Left renal cortex interstitium (tissue), 4 donors: Measurements from ENCODE around the gene PIEZO1. TPM values are rescaled to one million over a fixed set of nuclear protein-coding genes. Genes with fewer than 3 reads are reported as not detected.
"Not testable (repeated sequence)": the region's sequence is repeated elsewhere in the genome, so short reads cannot be mapped to it uniquely, and the experiment has no call there.

Experiments
- DNase-seq, 4 donors: peaks; one replicate each; pipeline ENCODE4 v3.0.0-alpha.2; 2013; ENCODE audit warnings: low read depth in 4 of 4, low spot score in 2 of 4, missing footprints in 1 of 4
- polyA plus RNA-seq, 4 donors: library from polyadenylated mRNA; unstranded; fragments of 120-200 nt; gene quantifications; one replicate each; pipeline ENCODE4 v1.2.1, GENCODE V29; 2013; ENCODE audit not compliant: insufficient read length in 4 of 4

Gene PIEZO1
- polyA plus RNA-seq, 4 donors, result 23.9 to 55.2 (median 44.8) TPM

GRCh38 chr16:88805887-88806393, 20.9 kb upstream of the PIEZO1 start:
- no peak for DNase-seq

- no peak for DNase-seq
These were observed 20.3 kb upstream of the PIEZO1 start for GRCh38 chr16:88805340-88805715.

GRCh38 chr16:88804552-88805339, 19.7 kb upstream of the PIEZO1 start:
- DNase-seq, result no peak

- DNase-seq, result no peak
These were observed 19.1 kb upstream of the PIEZO1 start for GRCh38 chr16:88804173-88804551.

- no peak for DNase-seq
These were observed 18.4 kb upstream of the PIEZO1 start, which contains the start of gene CDT1 for GRCh38 chr16:88803264-88803987. TSS of gene CDT1 (plus strand) at chr16:88803789. CDS start at chr16:88803832, 43 bp downstream.

GRCh38 chr16:88800277-88800592, 15.2 kb upstream of the PIEZO1 start:
- no peak for DNase-seq

- no peak for DNase-seq
These were observed 14.7 kb upstream of the PIEZO1 start for GRCh38 chr16:88799569-88800276.

GRCh38 chr16:88798772-88799455, 13.9 kb upstream of the PIEZO1 start:
- no peak for DNase-seq

GRCh38 chr16:88798073-88798472, 13.1 kb upstream of the PIEZO1 start:
- DNase-seq, result no peak

GRCh38 chr16:88796278-88796677, 11.3 kb upstream of the PIEZO1 start:
- DNase-seq, result no peak

- no peak for DNase-seq
These were observed 8.4 kb upstream of the PIEZO1 start for GRCh38 chr16:88793251-88793954.

- DNase-seq, result no peak
These were observed 7.7 kb upstream of the PIEZO1 start for GRCh38 chr16:88792668-88793250.

GRCh38 chr16:88792078-88792550, 7.1 kb upstream of the PIEZO1 start:
- no peak for DNase-seq

- DNase-seq, result no peak
These were observed 5.5 kb upstream of the PIEZO1 start for GRCh38 chr16:88790312-88791211.

GRCh38 chr16:88789594-88789993, 4.6 kb upstream of the PIEZO1 start:
- DNase-seq, result no peak

- DNase-seq, result not testable (repeated sequence)
These were observed 3.7 kb upstream of the PIEZO1 start for GRCh38 chr16:88788749-88789148.

- no peak for DNase-seq
These were observed 2.7 kb upstream of the PIEZO1 start for GRCh38 chr16:88787579-88788314.

- no peak for DNase-seq
These were observed 239 bp downstream of the PIEZO1 start for GRCh38 chr16:88784856-88785105.
